ENCODE measurements around the gene TUB.

Gene TUB

DNA sequence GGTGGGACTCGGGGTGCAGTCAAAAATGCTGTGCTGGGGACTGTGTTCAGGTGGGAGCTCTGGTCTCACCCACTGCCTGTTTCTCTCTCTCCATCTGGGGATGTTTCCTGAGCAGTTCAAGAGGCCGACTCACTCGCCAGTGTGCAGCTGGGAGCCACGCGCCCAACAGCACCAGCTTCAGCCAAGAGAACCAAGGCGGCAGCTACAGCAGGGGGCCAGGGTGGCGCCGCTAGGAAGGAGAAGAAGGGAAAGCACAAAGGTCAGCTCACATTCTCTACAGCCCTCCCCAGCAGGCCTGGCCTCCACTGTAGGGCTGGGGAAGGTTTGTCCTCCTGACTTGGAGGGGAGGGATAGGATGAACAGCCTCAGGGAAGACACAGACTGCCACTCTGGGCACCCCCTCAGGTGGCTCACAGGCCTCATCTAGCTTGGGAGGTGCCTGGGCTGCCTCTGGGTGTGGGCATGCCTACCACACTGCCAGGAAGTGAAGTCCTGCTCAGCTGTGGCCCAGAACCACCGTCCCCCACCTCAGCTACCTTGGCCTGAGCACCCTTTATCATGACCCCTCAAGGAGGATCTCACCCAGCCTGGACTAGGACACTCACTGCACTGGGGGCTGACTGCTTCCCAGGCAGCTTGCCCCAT is 13.0 kb downstream of the TUB start:
- no peak for DNase-seq

- DNase-seq = no peak
These were observed 13.6 kb downstream of the TUB start for GRCh38 chr11:8094656-8095055.

DNA sequence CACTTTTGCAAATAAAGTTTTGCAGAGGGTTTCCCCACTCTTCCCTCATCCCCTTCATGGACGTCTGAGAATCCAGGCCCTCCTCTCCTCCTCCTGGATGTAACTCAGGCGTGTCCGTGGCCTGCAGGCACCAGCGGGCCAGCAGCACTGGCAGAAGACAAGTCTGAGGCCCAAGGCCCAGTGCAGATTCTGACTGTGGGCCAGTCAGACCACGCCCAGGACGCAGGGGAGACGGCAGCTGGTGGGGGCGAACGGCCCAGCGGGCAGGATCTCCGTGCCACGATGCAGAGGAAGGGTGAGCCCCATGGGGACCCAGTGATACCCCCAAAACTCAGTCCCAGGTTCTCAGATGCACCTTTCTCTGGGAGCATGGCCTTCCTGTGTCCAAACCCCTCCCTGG is 14.4 kb downstream of the TUB start:
- DNase-seq = no peak

GRCh38 chr11:8095806-8096522 is 15.0 kb downstream of the TUB start:
- DNase-seq = no peak

- DNase-seq = no peak
These were observed 15.6 kb downstream of the TUB start for GRCh38 chr11:8096575-8096974.

GRCh38 chr11:8097062-8097461 is 16.1 kb downstream of the TUB start:
- DNase-seq = no peak

- no peak for DNase-seq
These were observed 16.5 kb downstream of the TUB start for GRCh38 chr11:8097468-8097867.

DNA sequence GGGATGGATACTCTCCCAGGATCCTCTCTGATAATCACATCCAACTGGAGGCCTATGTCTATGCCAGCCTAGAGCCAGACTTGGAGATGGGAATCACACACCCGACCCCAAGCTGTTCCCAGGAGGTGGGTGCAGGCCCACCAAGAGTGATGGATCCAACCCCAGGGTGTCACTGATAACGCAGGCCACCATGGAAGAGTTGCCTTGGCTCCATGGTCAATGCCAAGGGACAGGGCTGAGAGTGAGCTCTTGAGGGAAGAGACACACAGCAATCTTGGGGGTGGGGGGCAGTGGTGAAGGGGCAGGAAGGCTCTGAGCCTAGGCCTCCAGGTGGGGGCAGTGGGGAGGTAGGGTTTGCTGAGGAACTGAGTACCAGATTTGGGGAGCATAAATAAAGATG is 16.9 kb downstream of the TUB start:
- no peak for DNase-seq

DNA sequence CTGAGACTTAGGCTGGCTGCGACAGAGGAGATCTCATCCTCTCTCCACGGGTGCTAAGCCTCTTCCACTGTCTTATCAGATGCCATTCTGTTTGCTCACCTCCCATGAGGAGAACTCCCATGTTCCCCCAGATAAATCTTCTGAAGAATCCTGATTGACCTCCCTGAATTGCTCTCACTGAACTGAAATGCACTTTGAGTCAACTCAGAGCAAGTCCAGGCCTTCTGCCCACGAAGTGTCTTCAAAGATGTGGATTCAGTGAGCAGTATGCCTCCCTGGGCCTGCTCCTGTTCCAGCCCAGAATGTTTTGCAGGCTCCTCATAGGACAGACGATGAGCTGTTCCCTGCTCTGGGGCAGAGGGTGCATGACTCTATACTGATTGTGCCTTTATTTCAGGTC is 17.4 kb downstream of the TUB start:
- no peak for DNase-seq

- no peak for DNase-seq
These were observed 17.9 kb downstream of the TUB start for GRCh38 chr11:8098879-8099278.

DNA sequence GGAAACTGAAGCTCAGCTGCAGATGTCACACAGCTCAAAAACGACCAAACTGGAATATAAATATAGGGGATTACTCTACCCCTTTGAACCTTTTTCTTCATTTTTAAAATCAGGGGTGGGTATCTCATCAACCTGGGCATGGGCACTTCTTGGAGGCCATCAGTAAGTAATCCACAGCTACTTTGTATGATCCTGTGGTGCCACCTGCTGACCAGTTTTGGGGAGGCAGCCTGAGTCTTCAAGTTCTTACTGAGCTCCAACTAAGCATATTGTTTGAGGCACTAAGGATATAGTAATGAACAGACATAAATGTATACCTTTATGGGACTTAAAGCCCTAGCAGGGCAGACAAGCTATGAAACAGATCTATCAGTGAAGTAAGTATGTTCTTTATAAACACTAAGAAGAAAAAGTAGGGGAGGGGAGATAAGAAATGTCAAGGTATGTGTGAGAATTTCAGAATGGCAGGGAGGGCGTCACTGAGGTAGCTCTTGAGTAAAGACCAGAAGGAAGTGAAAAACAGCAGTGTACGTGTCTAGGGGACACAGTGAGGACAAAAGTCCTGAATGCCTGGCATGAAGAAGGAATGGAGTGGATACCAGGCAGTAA is 18.4 kb downstream of the TUB start:
- no peak for DNase-seq

GRCh38 chr11:8100158-8100557 is 19.1 kb downstream of the TUB start:
- DNase-seq = no peak

GRCh38 chr11:8100605-8101004 is 19.6 kb downstream of the TUB start:
- DNase-seq = no peak

GRCh38 chr11:8101421-8101820 is 20.4 kb downstream of the TUB start:
- no peak for DNase-seq

DNA sequence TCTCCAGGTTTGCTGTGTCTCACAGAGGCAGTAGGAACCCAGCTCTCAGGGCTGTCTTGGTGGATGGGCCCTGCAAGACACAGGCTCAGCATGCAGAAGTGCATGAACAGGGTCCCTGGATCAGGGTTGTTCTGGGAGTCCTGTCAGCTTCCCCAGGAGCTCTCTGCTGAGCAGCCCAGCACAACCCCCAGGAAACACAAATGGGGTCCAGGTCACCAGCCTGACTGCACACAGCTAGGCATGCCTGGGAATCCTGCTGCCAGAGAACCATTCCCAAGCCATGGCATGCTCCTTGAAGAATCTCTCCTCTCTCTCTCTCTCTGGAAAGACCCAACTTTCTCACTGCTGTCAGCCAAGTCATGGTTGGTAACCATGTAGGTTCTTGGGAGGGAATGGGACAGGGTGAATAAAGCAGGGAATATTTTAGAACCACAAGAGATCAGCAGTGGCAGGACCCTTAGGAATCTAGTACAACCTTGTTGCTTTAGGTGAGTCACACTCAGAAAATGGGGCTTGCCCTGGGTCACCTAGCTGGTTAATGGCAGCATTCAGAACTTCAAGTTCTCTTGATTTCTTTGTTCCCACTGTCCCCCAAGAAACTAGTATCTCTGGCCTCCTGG is 21.4 kb downstream of the TUB start:
- no peak for DNase-seq

DNA sequence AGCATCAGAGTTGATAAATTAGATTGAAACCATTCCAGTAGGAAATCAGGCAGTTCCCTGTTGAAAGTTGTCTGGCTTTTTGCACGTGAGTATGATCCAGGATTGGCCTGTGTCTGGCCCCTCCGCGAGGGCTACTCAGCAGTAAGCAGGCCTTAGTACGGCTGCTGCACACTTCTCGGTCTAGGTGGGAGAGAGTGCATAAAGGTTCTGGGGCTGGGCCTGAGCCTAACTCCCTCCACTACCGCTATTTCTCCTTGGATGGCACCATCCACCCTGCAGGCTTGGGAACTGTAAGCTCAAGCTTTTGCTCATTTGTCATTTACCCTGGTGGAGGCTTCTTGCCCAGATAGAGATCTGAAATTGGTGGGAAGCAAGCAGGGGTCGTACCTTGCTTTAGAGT is 22.0 kb downstream of the TUB start:
- DNase-seq = no peak

DNA sequence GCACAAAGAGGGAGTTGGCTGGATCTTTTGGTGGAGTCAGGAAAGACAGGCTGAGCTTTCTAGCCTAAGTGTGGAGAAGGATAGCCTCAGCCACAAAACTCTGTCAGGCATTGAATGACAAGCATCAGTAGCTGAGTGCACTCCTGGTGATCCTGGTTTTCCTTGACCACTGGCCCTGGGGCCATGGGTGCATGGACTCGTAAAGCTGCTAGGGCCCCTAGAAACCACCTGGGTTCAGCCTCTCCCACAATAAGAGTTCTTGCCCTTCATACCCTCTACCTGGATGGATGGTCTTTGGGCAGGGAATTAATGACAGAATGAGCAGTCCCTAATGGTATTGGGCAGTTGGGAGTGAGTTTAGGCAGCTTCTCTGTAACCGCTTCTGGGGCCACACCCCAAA is 22.9 kb downstream of the TUB start:
- no peak for DNase-seq

DNA sequence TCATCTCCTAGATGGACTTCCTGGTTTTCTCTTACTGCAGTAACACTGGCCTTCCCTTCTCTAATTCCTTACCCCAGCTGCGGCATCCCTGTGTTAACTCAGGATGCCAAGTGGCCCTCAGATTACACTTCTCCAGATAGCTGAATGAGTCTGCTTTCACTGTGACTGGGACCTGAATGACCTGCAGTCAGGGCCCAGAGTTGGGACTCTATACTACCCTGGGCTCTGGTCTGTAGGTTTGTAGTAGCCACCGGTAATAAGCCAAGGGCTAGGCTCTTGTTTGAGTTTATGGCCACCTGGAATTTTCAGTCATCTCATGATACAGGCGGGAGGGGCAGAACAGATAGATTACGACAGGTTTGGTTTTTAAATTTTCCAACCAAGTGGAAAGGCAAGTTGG is 24.1 kb downstream of the TUB start:
- DNase-seq = no peak

GRCh38 chr11:8105666-8106065 is 24.7 kb downstream of the TUB start:
- no peak for DNase-seq

GRCh38 chr11:8106679-8107078 is 25.7 kb downstream of the TUB start:
- no peak for DNase-seq

DNA sequence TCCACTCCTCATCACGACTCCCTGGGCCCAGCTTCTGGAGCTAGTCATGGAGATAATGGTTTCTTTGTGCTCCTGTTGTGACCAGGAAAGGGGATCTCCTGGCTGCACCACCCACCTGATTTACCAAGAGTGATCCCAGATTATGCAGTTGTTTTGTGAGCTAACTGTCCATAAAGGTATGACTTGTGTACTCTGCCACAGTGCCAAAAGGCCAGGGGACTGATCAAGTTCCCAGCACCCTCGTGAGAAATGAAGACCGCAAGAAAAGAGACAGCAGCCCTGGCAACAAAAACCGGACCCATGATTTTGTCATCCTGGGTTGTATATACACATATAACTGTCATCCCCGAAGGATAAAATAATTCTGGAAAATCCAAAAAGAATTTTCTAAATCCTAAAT is 26.6 kb downstream of the TUB start:
- no peak for DNase-seq

DNA sequence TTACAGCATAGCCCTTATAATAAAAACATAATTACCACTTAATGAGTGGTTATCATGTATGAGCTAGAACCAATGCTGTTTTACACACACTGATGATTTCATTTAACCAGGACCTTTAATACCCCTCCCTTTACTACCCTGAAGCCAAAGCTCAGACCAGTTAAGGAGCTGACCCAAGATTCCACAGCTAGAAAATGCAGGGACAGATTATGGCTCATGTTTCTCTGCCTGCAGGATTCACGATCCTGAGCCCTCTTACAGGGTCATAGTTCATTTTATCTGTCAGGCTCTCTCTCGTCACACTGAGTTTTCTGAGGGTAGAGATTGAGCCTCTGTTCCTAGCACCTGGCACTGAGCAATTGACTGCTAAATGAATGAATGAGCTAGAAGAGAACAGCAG is 27.4 kb downstream of the TUB start:
- DNase-seq = no peak

DNA sequence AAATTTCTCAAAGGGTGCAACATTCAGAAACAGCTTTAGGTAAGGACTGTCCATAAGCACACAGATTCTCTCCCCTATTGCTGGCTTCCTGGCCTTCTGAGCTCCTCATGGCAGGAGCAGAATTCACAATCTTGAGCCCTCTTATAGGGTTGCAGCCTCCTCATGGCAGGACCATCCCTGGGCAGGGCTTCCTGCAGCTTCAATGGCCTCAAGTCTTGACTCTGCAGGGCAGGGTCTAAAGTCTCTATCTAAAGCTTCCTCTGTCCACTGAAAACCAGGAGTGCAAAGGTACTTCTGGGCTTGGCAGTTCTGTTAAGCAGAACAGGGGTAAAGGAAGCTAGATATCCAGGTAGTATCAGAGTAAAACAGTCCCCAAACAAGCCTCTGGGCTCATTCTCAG is 28.7 kb downstream of the TUB start:
- DNase-seq = no peak

- no peak for DNase-seq
These were observed 29.4 kb downstream of the TUB start for GRCh38 chr11:8110396-8110795.

Measured in GF-D8 (cell line).